Measurements from ENCODE around the gene DMKN. TPM values are rescaled to one million over a fixed set of nuclear protein-coding genes. Genes with fewer than 3 reads are reported as not detected.
A peak's percentile ranks its signal among the peaks of the same experiment; 100 is the strongest.

The DMKN gene
- total and polyA plus RNA-seq, 9 of the 15 experiments (the other 6 are each of a cell fraction or from before 2014, with no cell fraction given): 0.36 to 0.53 TPM; not detected in 7

GRCh38 chr19:35474104-35474503 lies 39.3 kb downstream of the DMKN start (continued):
- TF ChIP-seq MGA (IDR thresholded peaks at IDR 0.05): peak; percentile 46
